Measurements from ENCODE around the gene NRP2. TPM values are rescaled to one million over a fixed set of nuclear protein-coding genes. Genes with fewer than 3 reads are reported as not detected.

NRP2 gene
- total and polyA plus RNA-seq, 4 donors: 3.8 to 17.7 (median 12.2) TPM

DNA sequence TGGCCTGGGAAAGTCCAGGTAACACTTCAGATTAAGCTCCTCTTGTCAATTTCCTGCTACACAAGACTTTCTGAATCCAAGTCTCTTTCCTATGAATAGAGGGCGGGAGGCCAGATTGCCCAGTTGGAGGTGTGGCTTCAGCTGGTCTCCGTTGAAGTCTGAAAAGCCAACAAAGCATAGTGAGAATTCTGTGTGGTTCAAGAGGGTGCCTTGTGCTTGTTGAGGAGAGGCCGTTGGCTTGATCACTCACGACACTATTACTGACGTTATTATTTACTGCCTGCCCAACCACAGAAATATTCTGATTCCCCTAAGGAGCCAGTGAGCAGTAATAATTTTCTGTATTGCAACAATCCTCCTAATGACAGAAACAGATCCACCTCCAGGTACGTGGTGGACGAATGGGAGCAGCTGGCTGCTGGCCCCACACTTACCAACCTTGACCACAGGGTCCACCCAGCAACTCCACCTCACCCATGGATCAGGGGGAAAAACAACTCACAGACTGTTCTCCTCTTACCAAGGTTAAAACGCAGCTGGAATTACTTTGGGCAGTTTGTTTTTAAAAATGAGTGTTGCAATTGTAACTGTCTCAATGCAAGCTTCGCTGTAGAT lies 21.9 kb downstream of the NRP2 start:
- no peak overlapping the region for H3K27ac ChIP-seq (ENCODE audit: low read depth in 1 of 2, low read length in 2 of 2)
- H3K9ac ChIP-seq (ENCODE audit: low read depth in 1 of 2, low read length in 2 of 2): no peak overlapping the region
- DNase-seq (ENCODE audit: low spot score): no peak
- TF ChIP-seq, protein P1, sequence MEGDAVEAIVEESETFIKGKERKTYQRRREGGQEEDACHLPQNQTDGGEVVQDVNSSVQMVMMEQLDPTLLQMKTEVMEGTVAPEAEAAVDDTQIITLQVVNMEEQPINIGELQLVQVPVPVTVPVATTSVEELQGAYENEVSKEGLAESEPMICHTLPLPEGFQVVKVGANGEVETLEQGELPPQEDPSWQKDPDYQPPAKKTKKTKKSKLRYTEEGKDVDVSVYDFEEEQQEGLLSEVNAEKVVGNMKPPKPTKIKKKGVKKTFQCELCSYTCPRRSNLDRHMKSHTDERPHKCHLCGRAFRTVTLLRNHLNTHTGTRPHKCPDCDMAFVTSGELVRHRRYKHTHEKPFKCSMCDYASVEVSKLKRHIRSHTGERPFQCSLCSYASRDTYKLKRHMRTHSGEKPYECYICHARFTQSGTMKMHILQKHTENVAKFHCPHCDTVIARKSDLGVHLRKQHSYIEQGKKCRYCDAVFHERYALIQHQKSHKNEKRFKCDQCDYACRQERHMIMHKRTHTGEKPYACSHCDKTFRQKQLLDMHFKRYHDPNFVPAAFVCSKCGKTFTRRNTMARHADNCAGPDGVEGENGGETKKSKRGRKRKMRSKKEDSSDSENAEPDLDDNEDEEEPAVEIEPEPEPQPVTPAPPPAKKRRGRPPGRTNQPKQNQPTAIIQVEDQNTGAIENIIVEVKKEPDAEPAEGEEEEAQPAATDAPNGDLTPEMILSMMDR (IDR thresholded peaks at IDR 0.05; ENCODE audit: low read depth, low read length, missing input control): no peak
- no peak for TF ChIP-seq RXRA (IDR thresholded peaks at IDR 0.05)
- no peak for TF ChIP-seq FOXA1 (IDR thresholded peaks at IDR 0.05)
- TF ChIP-seq FOXA2 (IDR thresholded peaks at IDR 0.05): no peak
- TF ChIP-seq EGR1 (IDR thresholded peaks at IDR 0.05; ENCODE audit: low read depth in 2 of 2): no peak
- no peak for TF ChIP-seq RAD21 (IDR thresholded peaks at IDR 0.05)
- no peak for TF ChIP-seq ATF3 (IDR thresholded peaks at IDR 0.05)
- no peak for TF ChIP-seq TAF1 (conservative IDR thresholded peaks at IDR 0.05)
- TF ChIP-seq, protein P2, sequence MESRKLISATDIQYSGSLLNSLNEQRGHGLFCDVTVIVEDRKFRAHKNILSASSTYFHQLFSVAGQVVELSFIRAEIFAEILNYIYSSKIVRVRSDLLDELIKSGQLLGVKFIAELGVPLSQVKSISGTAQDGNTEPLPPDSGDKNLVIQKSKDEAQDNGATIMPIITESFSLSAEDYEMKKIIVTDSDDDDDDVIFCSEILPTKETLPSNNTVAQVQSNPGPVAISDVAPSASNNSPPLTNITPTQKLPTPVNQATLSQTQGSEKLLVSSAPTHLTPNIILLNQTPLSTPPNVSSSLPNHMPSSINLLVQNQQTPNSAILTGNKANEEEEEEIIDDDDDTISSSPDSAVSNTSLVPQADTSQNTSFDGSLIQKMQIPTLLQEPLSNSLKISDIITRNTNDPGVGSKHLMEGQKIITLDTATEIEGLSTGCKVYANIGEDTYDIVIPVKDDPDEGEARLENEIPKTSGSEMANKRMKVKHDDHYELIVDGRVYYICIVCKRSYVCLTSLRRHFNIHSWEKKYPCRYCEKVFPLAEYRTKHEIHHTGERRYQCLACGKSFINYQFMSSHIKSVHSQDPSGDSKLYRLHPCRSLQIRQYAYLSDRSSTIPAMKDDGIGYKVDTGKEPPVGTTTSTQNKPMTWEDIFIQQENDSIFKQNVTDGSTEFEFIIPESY (IDR thresholded peaks at IDR 0.05): no peak
- no peak for TF ChIP-seq SP1 (IDR thresholded peaks at IDR 0.05)
- TF ChIP-seq, protein P3, sequence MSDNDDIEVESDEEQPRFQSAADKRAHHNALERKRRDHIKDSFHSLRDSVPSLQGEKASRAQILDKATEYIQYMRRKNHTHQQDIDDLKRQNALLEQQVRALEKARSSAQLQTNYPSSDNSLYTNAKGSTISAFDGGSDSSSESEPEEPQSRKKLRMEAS (IDR thresholded peaks at IDR 0.05): no peak
- H3K27me3 ChIP-seq (ENCODE audit: control insufficient read depth in 4 of 4, insufficient read depth in 4 of 4, low read length in 3 of 4): no peaks in the 10 kb centered on the region
- peaks cover 0 to 3% (median 0%) of the 10 kb centered on the region in 4 donors for H3K4me1 ChIP-seq (ENCODE audit: control insufficient read depth in 4 of 4, insufficient read depth in 4 of 4, low read length in 3 of 4)
- WGBS: 61% methylated on average over 9 of the region's 9 CpGs
- H3K36me3 ChIP-seq (ENCODE audit: control insufficient read depth in 4 of 4, insufficient read depth in 3 of 4, low read depth in 1 of 4, low read length in 3 of 4): no peaks in the 10 kb centered on the region
- H3K4me3 ChIP-seq (ENCODE audit: low read depth in 1 of 3, low read length in 3 of 3): no peak overlapping the region
- no peaks in the 10 kb centered on the region for H3K9me3 ChIP-seq (ENCODE audit: control insufficient read depth in 4 of 4, low read length in 3 of 4)

DNA sequence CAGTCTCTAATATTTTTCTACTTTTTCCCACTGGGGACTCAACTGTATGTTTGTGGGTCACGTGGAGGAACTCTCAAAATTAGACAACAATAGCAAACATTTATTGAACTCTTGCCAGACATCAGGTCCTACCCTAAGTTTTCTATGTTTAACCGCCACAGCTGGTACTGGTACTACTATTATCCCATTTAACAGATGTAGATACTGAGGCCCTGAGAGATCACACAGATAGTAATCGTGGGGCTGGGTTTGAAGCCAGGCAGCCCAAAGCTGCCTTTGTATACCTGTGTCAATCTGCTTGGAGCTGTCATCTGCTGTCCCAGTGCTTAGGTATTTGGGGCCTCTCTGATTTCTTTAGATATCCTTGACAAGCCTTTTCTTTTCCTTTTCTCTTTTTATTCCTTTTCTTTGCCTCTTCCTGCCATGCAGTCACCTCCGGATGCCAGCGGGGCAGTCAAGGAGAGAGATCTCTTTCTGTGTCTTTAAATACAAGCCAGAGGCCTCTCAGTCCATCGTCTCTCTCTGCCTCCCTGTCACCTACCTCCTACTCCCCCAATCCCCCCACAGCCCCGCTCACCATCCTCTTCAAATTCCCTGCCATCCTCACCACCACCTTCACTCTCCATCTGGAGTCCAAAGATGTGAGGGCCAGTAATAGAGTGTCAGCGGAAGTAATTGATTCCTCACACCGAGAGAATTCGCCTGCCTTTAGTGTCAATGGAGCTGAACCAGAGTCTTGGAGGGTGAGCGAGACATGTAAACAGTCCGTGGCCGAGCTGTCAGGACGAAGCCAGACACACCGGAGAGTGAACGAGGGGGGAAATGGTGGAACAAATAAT lies 23.4 kb downstream of the NRP2 start:
- peaks cover 0 to 3% (median 0%) of the 10 kb centered on the region in 4 donors for H3K4me1 ChIP-seq (ENCODE audit: control insufficient read depth in 4 of 4, insufficient read depth in 4 of 4, low read length in 3 of 4)
- DNase-seq (ENCODE audit: low spot score): no peak
- no peak overlapping the region for H3K9ac ChIP-seq (ENCODE audit: low read depth in 1 of 2, low read length in 2 of 2)
- H3K9me3 ChIP-seq (ENCODE audit: control insufficient read depth in 4 of 4, low read length in 3 of 4): no peaks in the 10 kb centered on the region
- H3K4me3 ChIP-seq (ENCODE audit: low read depth in 1 of 3, low read length in 3 of 3): no peak overlapping the region
- TF ChIP-seq, protein P1 (IDR thresholded peaks at IDR 0.05; ENCODE audit: low read depth, low read length, missing input control): no peak
- TF ChIP-seq JUND (IDR thresholded peaks at IDR 0.05) (no peak), HNF4A (conservative IDR thresholded peaks at IDR 0.05) (no peak), FOXA1 (IDR thresholded peaks at IDR 0.05) (no peak), YY1 (IDR thresholded peaks at IDR 0.05) (no peak), RXRA (IDR thresholded peaks at IDR 0.05) (no peak), HNF4G (IDR thresholded peaks at IDR 0.05) (no peak), SP1 (IDR thresholded peaks at IDR 0.05) (no peak), GABPA (IDR thresholded peaks at IDR 0.05 in 1 of 2, conservative IDR thresholded peaks at IDR 0.05 in 1 of 2) (no peak), FOXA2 (IDR thresholded peaks at IDR 0.05) (no peak), RAD21 (IDR thresholded peaks at IDR 0.05) (no peak), TAF1 (conservative IDR thresholded peaks at IDR 0.05) (no peak)
- TF ChIP-seq, protein P2 (IDR thresholded peaks at IDR 0.05): no peak
- TF ChIP-seq, protein P4, sequence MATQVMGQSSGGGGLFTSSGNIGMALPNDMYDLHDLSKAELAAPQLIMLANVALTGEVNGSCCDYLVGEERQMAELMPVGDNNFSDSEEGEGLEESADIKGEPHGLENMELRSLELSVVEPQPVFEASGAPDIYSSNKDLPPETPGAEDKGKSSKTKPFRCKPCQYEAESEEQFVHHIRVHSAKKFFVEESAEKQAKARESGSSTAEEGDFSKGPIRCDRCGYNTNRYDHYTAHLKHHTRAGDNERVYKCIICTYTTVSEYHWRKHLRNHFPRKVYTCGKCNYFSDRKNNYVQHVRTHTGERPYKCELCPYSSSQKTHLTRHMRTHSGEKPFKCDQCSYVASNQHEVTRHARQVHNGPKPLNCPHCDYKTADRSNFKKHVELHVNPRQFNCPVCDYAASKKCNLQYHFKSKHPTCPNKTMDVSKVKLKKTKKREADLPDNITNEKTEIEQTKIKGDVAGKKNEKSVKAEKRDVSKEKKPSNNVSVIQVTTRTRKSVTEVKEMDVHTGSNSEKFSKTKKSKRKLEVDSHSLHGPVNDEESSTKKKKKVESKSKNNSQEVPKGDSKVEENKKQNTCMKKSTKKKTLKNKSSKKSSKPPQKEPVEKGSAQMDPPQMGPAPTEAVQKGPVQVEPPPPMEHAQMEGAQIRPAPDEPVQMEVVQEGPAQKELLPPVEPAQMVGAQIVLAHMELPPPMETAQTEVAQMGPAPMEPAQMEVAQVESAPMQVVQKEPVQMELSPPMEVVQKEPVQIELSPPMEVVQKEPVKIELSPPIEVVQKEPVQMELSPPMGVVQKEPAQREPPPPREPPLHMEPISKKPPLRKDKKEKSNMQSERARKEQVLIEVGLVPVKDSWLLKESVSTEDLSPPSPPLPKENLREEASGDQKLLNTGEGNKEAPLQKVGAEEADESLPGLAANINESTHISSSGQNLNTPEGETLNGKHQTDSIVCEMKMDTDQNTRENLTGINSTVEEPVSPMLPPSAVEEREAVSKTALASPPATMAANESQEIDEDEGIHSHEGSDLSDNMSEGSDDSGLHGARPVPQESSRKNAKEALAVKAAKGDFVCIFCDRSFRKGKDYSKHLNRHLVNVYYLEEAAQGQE (IDR thresholded peaks at IDR 0.05): no peak
- H3K36me3 ChIP-seq (ENCODE audit: control insufficient read depth in 4 of 4, insufficient read depth in 3 of 4, low read depth in 1 of 4, low read length in 3 of 4): no peaks in the 10 kb centered on the region
- H3K27me3 ChIP-seq (ENCODE audit: control insufficient read depth in 4 of 4, insufficient read depth in 4 of 4, low read length in 3 of 4): no peaks in the 10 kb centered on the region
- peak overlapping the region in 1 of 2 donors; percentile 32 for H3K27ac ChIP-seq (ENCODE audit: low read depth in 1 of 2, low read length in 2 of 2)
- WGBS: 86% methylated on average over 16 of the region's 16 CpGs
